Measurements from ENCODE around the gene PYGL. TPM values are rescaled to one million over a fixed set of nuclear protein-coding genes. Genes with fewer than 3 reads are reported as not detected.

The PYGL gene
- total RNA-seq, 4 donors from 2014 or later, result 37.0 to 59.1 (median 51.6) TPM

DNA sequence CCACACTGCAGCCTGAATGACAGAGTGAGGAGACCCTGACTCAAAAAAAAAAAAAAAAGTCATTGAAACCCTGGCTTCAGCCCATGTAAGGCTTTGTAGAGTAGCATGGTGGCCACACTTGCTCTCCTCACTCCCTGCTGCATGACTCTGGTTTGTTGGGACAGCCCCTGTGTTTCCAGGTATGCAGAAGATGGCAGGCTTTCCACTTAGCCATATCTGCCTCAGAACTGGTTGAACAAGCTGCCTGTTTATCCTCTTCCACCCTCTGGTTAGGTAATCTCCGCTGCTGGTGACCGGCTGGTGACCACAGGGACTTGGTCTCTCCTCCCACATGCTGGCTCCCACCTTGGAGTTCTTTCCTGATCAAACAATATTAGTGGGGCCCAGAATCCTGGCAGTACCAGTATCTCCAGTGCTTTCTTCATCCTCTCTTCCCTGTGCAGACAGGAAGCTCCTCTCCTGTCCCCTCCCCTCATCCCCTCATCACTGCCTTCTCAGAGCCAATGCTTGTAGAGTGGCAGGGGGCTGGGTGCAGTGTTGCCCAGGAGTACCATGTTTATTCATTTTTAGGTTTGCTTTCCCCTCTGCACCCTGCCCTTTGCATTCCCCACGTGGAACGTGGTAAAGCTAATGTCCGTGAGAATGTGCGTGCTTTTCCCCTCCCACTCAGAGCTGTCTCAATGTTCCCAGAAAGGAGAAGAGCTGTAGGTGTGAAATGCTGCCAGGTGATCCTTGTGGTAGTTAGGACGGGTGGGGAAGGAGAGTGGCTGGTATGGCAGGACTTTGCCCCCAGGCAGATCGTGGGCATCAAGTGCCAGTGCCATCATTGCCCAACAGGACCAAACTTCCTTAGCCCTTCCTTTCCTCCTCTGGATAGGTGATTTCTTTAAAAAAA, 61.1 kb downstream of the PYGL start:
- no peak for TF ChIP-seq POLR2A (IDR thresholded peaks at IDR 0.05)
- TF ChIP-seq, protein P1, sequence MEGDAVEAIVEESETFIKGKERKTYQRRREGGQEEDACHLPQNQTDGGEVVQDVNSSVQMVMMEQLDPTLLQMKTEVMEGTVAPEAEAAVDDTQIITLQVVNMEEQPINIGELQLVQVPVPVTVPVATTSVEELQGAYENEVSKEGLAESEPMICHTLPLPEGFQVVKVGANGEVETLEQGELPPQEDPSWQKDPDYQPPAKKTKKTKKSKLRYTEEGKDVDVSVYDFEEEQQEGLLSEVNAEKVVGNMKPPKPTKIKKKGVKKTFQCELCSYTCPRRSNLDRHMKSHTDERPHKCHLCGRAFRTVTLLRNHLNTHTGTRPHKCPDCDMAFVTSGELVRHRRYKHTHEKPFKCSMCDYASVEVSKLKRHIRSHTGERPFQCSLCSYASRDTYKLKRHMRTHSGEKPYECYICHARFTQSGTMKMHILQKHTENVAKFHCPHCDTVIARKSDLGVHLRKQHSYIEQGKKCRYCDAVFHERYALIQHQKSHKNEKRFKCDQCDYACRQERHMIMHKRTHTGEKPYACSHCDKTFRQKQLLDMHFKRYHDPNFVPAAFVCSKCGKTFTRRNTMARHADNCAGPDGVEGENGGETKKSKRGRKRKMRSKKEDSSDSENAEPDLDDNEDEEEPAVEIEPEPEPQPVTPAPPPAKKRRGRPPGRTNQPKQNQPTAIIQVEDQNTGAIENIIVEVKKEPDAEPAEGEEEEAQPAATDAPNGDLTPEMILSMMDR (IDR thresholded peaks at IDR 0.05), result no peak
- WGBS, 2 donors, result 68 to 79% methylated on average over 8 of the region's 8 CpGs
- DNase-seq (ENCODE audit: low spot score in 2 of 2), result no peak
- H3K4me3 ChIP-seq (ENCODE audit: low read depth, poor library complexity, severe bottlenecking), result no peak overlapping the region
- intact Hi-C loops (cut with DNase I; ENCODE audit: low total_unique reads), result no loop called here

DNA sequence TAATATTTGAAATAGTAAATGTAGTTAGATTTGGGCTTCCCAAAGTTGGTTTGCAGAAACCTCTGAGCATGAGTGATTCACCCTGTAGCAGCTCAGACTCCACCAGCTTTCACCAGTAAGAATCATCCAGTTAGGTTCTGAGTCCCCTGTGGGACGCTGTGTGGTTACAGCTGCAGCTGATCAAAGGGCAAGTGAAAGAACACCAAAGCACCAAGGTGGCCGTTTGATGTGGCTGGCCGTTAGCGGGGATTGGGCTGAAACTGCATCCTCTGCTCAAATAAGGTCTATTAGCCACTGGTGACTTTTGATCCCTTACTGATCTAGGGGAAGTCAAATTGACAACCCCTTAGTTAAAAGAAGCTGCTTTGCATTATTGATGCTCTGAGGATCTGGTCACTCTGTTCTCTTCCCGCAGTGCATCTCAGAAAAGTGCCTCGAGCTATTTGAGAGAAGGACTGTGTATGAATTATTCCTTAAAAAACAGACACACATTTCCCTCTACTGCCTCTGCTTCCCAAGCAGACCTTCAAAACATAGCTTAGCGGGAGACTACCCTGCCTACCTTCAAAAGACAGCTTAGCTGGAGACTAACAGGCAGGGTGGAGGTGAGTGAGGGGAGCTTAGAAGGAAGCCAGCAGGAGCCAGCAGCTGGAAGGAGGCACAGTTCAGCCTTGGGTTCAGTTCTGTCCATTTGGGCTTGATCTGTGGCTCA, 68.8 kb downstream of the PYGL start:
- DNase-seq (ENCODE audit: low spot score in 2 of 2), result no peak
- H3K4me3 ChIP-seq (ENCODE audit: low read depth, poor library complexity, severe bottlenecking), result no peak overlapping the region
- WGBS, 2 donors, result 44 to 53% methylated on average over 7 of the region's 7 CpGs
- intact Hi-C loops (cut with DNase I; ENCODE audit: low total_unique reads), result no loop called here
- no peak for TF ChIP-seq POLR2A (IDR thresholded peaks at IDR 0.05)
- TF ChIP-seq, protein P1 (IDR thresholded peaks at IDR 0.05), result no peak

DNA sequence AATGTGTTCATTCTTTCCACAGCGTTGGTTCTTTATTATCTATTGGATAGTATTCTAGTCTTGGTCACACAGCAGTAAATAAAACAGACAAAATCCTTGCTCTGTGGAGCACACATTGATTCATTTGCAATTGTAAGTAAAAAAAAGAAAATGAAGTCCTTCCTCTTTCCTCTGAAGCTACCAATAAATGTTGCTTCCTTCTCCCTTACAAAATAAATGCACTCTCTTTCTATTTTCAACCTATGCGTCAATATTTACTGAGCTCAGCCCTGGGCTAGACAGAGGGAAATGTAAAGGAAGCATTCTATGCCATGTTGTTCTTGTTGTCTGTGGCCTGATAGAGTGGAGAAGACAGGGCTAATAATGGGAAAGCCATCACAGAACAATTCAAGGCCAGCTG, 69.5 kb downstream of the PYGL start:
- WGBS, 2 donors, result 79 to 80% methylated on average over 2 of the region's 2 CpGs
- intact Hi-C loops (cut with DNase I; ENCODE audit: low total_unique reads), result no loop called here
- no peak overlapping the region for H3K4me3 ChIP-seq (ENCODE audit: low read depth, poor library complexity, severe bottlenecking)
- DNase-seq (ENCODE audit: low spot score in 2 of 2), result no peak
- TF ChIP-seq POLR2A (IDR thresholded peaks at IDR 0.05), result no peak
- TF ChIP-seq, protein P1 (IDR thresholded peaks at IDR 0.05), result no peak

DNA sequence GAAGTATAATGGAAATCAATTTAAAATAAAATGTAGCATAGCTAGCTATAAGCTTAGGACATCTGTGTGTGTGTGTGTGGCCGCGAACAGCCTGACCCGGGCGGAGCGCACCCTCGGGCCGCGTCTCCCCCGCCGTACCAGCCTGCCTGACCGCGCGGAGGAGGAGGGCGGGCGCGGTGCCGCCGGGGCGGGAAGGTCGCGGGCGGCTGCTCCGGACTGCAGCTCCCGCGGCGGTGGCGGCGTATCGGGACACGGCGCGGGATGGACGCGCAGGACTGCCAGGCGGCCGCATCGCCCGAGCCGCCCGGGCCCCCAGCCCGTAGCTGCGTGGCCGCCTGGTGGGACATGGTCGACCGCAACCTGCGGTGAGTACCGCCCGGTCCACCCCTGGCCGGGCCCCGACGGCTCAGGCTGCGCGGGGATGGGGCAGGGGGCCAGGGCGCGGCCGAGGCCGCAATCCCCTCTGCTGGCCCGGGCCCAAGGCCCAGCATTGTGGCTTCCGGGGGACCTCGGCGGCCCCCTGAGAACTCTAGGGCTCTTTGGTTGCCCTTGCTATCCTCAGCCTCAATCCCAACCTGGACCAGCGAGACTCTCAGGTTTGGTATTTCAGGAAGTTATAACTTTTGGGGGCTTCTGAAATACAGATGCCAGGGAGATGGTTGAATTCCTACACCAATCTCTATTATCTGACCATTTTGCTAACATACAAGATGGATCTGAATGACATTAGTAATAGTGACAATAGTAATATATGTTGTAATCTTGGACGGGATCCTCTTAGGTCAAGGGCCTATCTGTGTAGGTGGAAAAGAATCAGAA, 72.2 kb downstream of the PYGL start, which contains the start of gene ABHD12B:
Gene ABHD12B, plus strand, starts transcription at position 140 of the 819 bp plus-strand sequence. Its CDS starts 122 bp downstream, at position 262.
- TF ChIP-seq, protein P1 (IDR thresholded peaks at IDR 0.05), result no peak
- no peak for TF ChIP-seq POLR2A (IDR thresholded peaks at IDR 0.05)
- no peak within 1 kb of the TSS for H3K4me3 ChIP-seq (ENCODE audit: low read depth, poor library complexity, severe bottlenecking)
- no peak for DNase-seq (ENCODE audit: low spot score in 2 of 2)
- intact Hi-C loops (cut with DNase I; ENCODE audit: low total_unique reads), result no loop called here
- WGBS, 2 donors, result 10 to 14% methylated on average over 22 to 25 of the region's 63 CpGs

DNA sequence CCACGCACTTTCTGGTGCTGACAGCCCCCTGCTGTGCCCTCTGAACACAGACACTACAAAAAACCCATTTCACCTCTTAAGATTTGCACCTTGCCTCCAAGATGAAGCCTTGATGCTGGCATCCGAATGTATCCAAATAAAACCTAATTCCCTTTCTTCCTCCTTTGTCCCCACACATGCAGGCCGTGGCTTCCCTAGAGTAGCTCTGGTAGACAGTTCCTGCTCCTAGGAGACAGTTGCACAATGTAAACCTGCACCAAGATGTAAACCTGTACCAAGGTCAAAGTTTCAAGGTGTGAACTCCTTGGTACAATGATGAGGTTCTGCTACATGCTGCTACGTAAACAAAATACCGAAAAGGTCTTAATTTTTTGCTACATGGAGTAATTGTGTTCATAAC, 73.1 kb downstream of the PYGL start:
- intact Hi-C loops (cut with DNase I; ENCODE audit: low total_unique reads), result no loop called here
- no peak overlapping the region for H3K4me3 ChIP-seq (ENCODE audit: low read depth, poor library complexity, severe bottlenecking)
- no peak for DNase-seq (ENCODE audit: low spot score in 2 of 2)
- no peak for TF ChIP-seq POLR2A (IDR thresholded peaks at IDR 0.05)
- TF ChIP-seq, protein P1 (IDR thresholded peaks at IDR 0.05), result no peak
- 86 to 90% methylated on average over 5 of the region's 5 CpGs for WGBS, 2 donors
